ENCODE data around the gene EPHX1.

DNA sequence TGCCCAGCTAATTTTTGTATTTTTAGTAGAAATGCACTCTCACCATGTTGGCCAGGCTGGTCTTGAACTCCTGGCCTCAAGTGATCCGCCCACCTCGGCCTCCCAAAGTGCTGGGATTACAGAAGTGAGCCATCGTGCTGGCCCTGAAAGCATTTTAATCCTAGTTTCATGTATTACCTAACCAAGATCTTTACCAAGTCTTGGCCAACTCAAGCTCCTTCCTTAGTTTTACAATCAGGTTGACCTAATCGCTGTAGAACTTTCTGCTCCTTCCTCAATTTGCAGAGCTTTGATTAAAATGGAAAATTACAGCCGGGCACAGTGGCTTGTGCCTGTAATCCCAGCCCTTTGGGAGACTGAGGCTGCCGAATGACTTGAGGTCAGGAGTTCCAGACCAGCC is 75.4 kb downstream of the EPHX1 start:
- no peak for TF ChIP-seq ZNF274 (IDR thresholded peaks at IDR 0.05; ENCODE audit: low read depth, low read length)
- no peak for TF ChIP-seq YY1 (IDR thresholded peaks at IDR 0.05; ENCODE audit: insufficient read depth, insufficient read length)
- TF ChIP-seq SUZ12 (IDR thresholded peaks at IDR 0.05; ENCODE audit: extremely low read depth, insufficient read depth, insufficient read length), result no peak

Data from NT2/D1 (cell line).